GM19023 (cell line): ENCODE data around the gene CWC27.
"Not testable (repeated sequence)": the region's sequence is repeated elsewhere in the genome, so short reads cannot be mapped to it uniquely, and the experiment has no call there.

Experiments used
- ATAC-seq: cut with Tn5 transposase; IDR thresholded peaks from one replicate; pipeline ENCODE4 v1.9.1; 2021; ENCODE audit warnings: mild to moderate bottlenecking, moderate library complexity; ENCODE audit not compliant: unreplicated experiment

CWC27 gene

GRCh38 chr5:64914396-64914795 is 145.7 kb downstream of the CWC27 start:
- ATAC-seq: no peak

- ATAC-seq: no peak
Observed at GRCh38 chr5:64918083-64918482, 149.4 kb downstream of the CWC27 start.

- no peak for ATAC-seq
Observed at GRCh38 chr5:64921386-64921785, 152.7 kb downstream of the CWC27 start.

- ATAC-seq: no peak
Observed at GRCh38 chr5:64923151-64923685, 154.5 kb downstream of the CWC27 start.

- ATAC-seq: no peak
Observed at GRCh38 chr5:64925123-64925522, 156.4 kb downstream of the CWC27 start.

GRCh38 chr5:64929833-64930232 is 161.1 kb downstream of the CWC27 start:
- no peak for ATAC-seq

GRCh38 chr5:64930672-64931318 is 162.1 kb downstream of the CWC27 start:
- no peak for ATAC-seq

GRCh38 chr5:64939422-64939771 is 170.7 kb downstream of the CWC27 start:
- ATAC-seq: not testable (repeated sequence)

GRCh38 chr5:64939772-64940510 is 171.2 kb downstream of the CWC27 start:
- no peak for ATAC-seq

- ATAC-seq: no peak
Observed at GRCh38 chr5:64942460-64942859, 173.7 kb downstream of the CWC27 start.

GRCh38 chr5:64944868-64945267 is 176.1 kb downstream of the CWC27 start:
- no peak for ATAC-seq

- ATAC-seq: no peak
Observed at GRCh38 chr5:64947031-64947430, 178.3 kb downstream of the CWC27 start.

- no peak for ATAC-seq
Observed at GRCh38 chr5:64947801-64948200, 179.1 kb downstream of the CWC27 start.

GRCh38 chr5:64949331-64949730 is 180.6 kb downstream of the CWC27 start:
- no peak for ATAC-seq

- ATAC-seq: no peak
Observed at GRCh38 chr5:64952951-64953673, 184.4 kb downstream of the CWC27 start.

- no peak for ATAC-seq
Observed at GRCh38 chr5:64954518-64954917, 185.8 kb downstream of the CWC27 start.

GRCh38 chr5:64958757-64959391 is 190.1 kb downstream of the CWC27 start:
- no peak for ATAC-seq

- ATAC-seq: no peak
Observed at GRCh38 chr5:64963278-64963677, 194.5 kb downstream of the CWC27 start.

- ATAC-seq: no peak
Observed at GRCh38 chr5:64968591-64969110, 199.9 kb downstream of the CWC27 start.

- no peak for ATAC-seq
Observed at GRCh38 chr5:64969578-64969977, 200.8 kb downstream of the CWC27 start.

- no peak for ATAC-seq
Observed at GRCh38 chr5:64971513-64971912, 202.8 kb downstream of the CWC27 start.
